B cell (primary cell): ENCODE measurements around the gene CLASRP. TPM values are rescaled to one million over a fixed set of nuclear protein-coding genes. Genes with fewer than 3 reads are reported as not detected.

Experiments
- ATAC-seq: fragments of 200-7000 bp; cut with Tn5 transposase; one replicate; pipeline ENCODE4 v1.10.0; 2021; ENCODE audit warnings: low read depth, mild to moderate bottlenecking, moderate number of reproducible peaks, moderate library complexity
- CTCF ChIA-PET: fragments of 350-600 bp; sonication (Branson Sonifier 250); formaldehyde crosslinking; loops from one replicate; lab custom pipeline; 2021; ENCODE audit warnings: antibody characterized with exemption, inconsistent platforms; lab: Charles Lee
- POLR2A ChIA-PET: fragments of 350-600 bp; sonication (Branson Sonifier 250); formaldehyde crosslinking; loops from one replicate; lab custom pipeline; 2021; ENCODE audit warnings: antibody characterized with exemption; lab: Charles Lee
- DNase-seq: peaks from one replicate; pipeline ENCODE4 v3.0.0; 2013
- H2AFZ ChIP-seq: 2 replicates; pipeline ENCODE4 v1.6.1; 2012; ENCODE audit warnings: mild to moderate bottlenecking, low read depth, low read length; ENCODE audit not compliant: insufficient read depth, poor library complexity, severe bottlenecking
- H3K27ac ChIP-seq, 2 donors: 1 replicate in 1 of 2; 2 replicates in 1 of 2; pipeline ENCODE4 v1.5.1; 2012 to 2013; ENCODE audit warnings: low read length in 2 of 2, mild to moderate bottlenecking in 2 of 2, moderate library complexity in 1 of 2
- H3K27me3 ChIP-seq, 4 experiments: fragments of 200-600 bp in 1 of 4; sonication (generic) in 1 of 4; replicated peaks in 1 of 4; 1 replicate in 2 of 4; 2 replicates in 2 of 4; pipeline versions ENCODE4 v1.6.1 to v1.7.0; 2013 to 2016; ENCODE audit warnings: low read length in 3 of 4, mild to moderate bottlenecking in 2 of 4, mixed read lengths in 1 of 4, moderate library complexity in 1 of 4; ENCODE audit not compliant: insufficient read depth in 4 of 4, control insufficient read depth in 3 of 4; ENCODE audit errors: control extremely low read depth in 1 of 4
- H3K36me3 ChIP-seq, 2 experiments: replicated peaks in 1 of 2; 1 replicate in 1 of 2; 2 replicates in 1 of 2; pipeline versions ENCODE4 v1.6.1 to v1.7.1; 2013; ENCODE audit warnings: low read length in 1 of 2; ENCODE audit not compliant: insufficient read depth in 2 of 2, control insufficient read depth in 1 of 2; ENCODE audit errors: control extremely low read depth in 1 of 2, extremely low read depth in 1 of 2
- H3K4me1 ChIP-seq, 2 donors: fragments of 200-600 bp in 1 of 2; sonication (generic) in 1 of 2; 1 replicate in 1 of 2; 2 replicates in 1 of 2; pipeline versions ENCODE4 v1.5.1 to v1.6.1; 2013 to 2017; ENCODE audit warnings: low read length in 2 of 2; ENCODE audit not compliant: control insufficient read depth in 2 of 2, insufficient read depth in 2 of 2
- H3K4me2 ChIP-seq: replicated peaks from 2 replicates; pipeline ENCODE3; 2012; ENCODE audit warnings: mild to moderate bottlenecking, low read depth, low read length; ENCODE audit not compliant: poor library complexity, severe bottlenecking
- H3K4me3 ChIP-seq, 5 experiments: fragments of 200-600 bp in 1 of 5; sonication (generic) in 1 of 5; 1 replicate in 3 of 5; 2 replicates in 2 of 5; pipeline versions ENCODE4 v1.5.1 to v1.7.0; 2011 to 2016; ENCODE audit warnings: low read length in 4 of 5, mild to moderate bottlenecking in 4 of 5, low read depth in 2 of 5, control low read depth in 1 of 5, moderate library complexity in 1 of 5; ENCODE audit not compliant: insufficient read depth in 1 of 5; ENCODE audit errors: control extremely low read depth in 1 of 5, extremely low read depth in 1 of 5
- H3K79me2 ChIP-seq: fragments of 200-600 bp; sonication (generic); one replicate; pipeline ENCODE4 v1.6.0; 2016; ENCODE audit warnings: low read length; ENCODE audit not compliant: control insufficient read depth, insufficient read depth
- H3K9ac ChIP-seq: fragments of 200-600 bp; sonication (generic); 2 replicates; pipeline ENCODE4 v1.6.1; 2017; ENCODE audit warnings: mild to moderate bottlenecking, low read length, moderate library complexity
- H3K9me3 ChIP-seq, 3 donors: one replicate each; pipeline versions ENCODE4 v1.6.1 to v1.7.1; 2013; ENCODE audit warnings: low read length in 2 of 3; ENCODE audit not compliant: control insufficient read depth in 2 of 3, insufficient read depth in 1 of 3; ENCODE audit errors: control extremely low read depth in 1 of 3
- H4K20me1 ChIP-seq: 2 replicates; pipeline ENCODE4 v1.6.0; 2012; ENCODE audit warnings: mild to moderate bottlenecking, low read length; ENCODE audit not compliant: insufficient read depth, control insufficient read depth, poor library complexity, severe bottlenecking
- H3K27ac Mint-ChIP-seq: one replicate; pipeline ENCODE4 v1.8.0; 2021; ENCODE audit warnings: mixed read lengths
- H3K27me3 Mint-ChIP-seq: one replicate; pipeline ENCODE4 v1.8.0; 2021; ENCODE audit warnings: mixed read lengths
- H3K4me1 Mint-ChIP-seq: one replicate; pipeline ENCODE4 v1.8.0; 2021; ENCODE audit warnings: mixed read lengths
- H3K4me3 Mint-ChIP-seq: one replicate; pipeline ENCODE4 v1.8.0; 2021; ENCODE audit warnings: mixed read lengths
- H3K9me3 Mint-ChIP-seq: one replicate; pipeline ENCODE4 v1.8.0; 2022; ENCODE audit warnings: mixed read lengths; ENCODE audit not compliant: insufficient read depth
- CTCF ChIP-seq: fragments of 200-600 bp; IDR thresholded peaks from one replicate; pipeline ENCODE4 v1.8.0; 2022; ENCODE audit warnings: antibody characterized with exemption, mild to moderate bottlenecking
- EZH2 ChIP-seq: IDR thresholded peaks from 2 replicates; pipeline ENCODE4 v1.6.1; 2012; ENCODE audit warnings: borderline replicate concordance, low read depth, mild to moderate bottlenecking, moderate library complexity, low read length; ENCODE audit not compliant: insufficient read depth, poor library complexity, severe bottlenecking
- WGBS: methylation state at CpG from one replicate; pipeline ENCODE4 v1.1.5; 2013; ENCODE audit warnings: missing lambda C conversion rate; ENCODE audit not compliant: insufficient coverage; 5-methylcytosine and 5-hydroxymethylcytosine counted together
- intact Hi-C: fragments of 100-400 bp; cut with micrococcal nuclease; formaldehyde crosslinking; loops from one replicate; pipeline ENCODE4 v1.10.0; 2022
- polyA plus RNA-seq: library from polyadenylated mRNA; depleted of rRNA; stranded (reverse); fragments of >200 nt; gene quantifications from 2 replicates; pipeline ENCODE4 v1.2.3, GENCODE V29; 2012
- total RNA-seq, 2 donors: library from RNA; stranded (reverse); fragments of 120-200 nt in 1 of 2; gene quantifications; 1 replicate in 1 of 2; 2 replicates in 1 of 2; pipeline versions ENCODE4 v1.2.3 to v1.2.4, GENCODE V29; 2013 to 2022

CLASRP gene
- total and polyA plus RNA-seq, 2 donors (not counting 1 experiment from before 2014, with no cell fraction given): 234 to 285 TPM

- H3K27ac ChIP-seq: no peak overlapping the region
- ChIA-PET CTCF (interaction anchor here (0.9 kb wide), 1 partner anchor 50 kb away, joined by 4 read pairs; no protein-coding TSS in a partner anchor), POLR2A (interaction anchor here (0.6 kb wide), 1 partner anchor 38 kb away, joined by 5 read pairs; no protein-coding TSS in a partner anchor)
- no peaks in the 10 kb centered on the region for H3K9me3 ChIP-seq
- no peaks in the 10 kb centered on the region for H3K27me3 Mint-ChIP-seq
- intact Hi-C loops: no loop called here
- H3K36me3 ChIP-seq: peaks cover 1 to 49% of the 10 kb centered on the region in 2 experiments
- H2AFZ ChIP-seq: no peak overlapping the region
- no peak for DNase-seq
- ATAC-seq: no peak
- no peaks in the 10 kb centered on the region for H3K27me3 ChIP-seq
- H3K27ac Mint-ChIP-seq: peak overlapping the region; percentile 70
- H3K4me3 ChIP-seq: no peak overlapping the region
- H3K4me1 ChIP-seq: peaks cover 4 to 8% of the 10 kb centered on the region in 2 donors
- no peak overlapping the region for H3K4me2 ChIP-seq
- TF ChIP-seq CTCF (no peak), EZH2 (no peak)
- peaks cover 20% of the 10 kb centered on the region for H3K4me1 Mint-ChIP-seq
- H3K79me2 ChIP-seq: peaks cover 40% of the 10 kb centered on the region
- WGBS: 80% methylated on average over 4 of the region's 9 CpGs
- no peak overlapping the region for H3K9ac ChIP-seq
- H4K20me1 ChIP-seq: peaks cover 38% of the 10 kb centered on the region
- H3K9me3 Mint-ChIP-seq: no peaks in the 10 kb centered on the region
- H3K4me3 Mint-ChIP-seq: no peak overlapping the region
Observed at GRCh38 chr19:45009625-45010255, 29.1 kb upstream of the CLASRP start.

GRCh38 chr19:45010306-45010705, 28.5 kb upstream of the CLASRP start:
- no peak for TF ChIP-seq CTCF
- TF ChIP-seq EZH2: no peak
- Histone ChIP-seq H3K9ac (no peak overlapping the region), H3K27me3 (no peaks in the 10 kb centered on the region), H3K79me2 (peaks cover 38% of the 10 kb centered on the region), H3K27ac (no peak overlapping the region), H3K4me1 (peaks cover 4 to 10% of the 10 kb centered on the region in 2 donors), H3K4me2 (no peak overlapping the region), H3K36me3 (peaks cover 1 to 51% of the 10 kb centered on the region in 2 experiments), H3K4me3 (no peak overlapping the region), H2AFZ (no peak overlapping the region), H4K20me1 (peaks cover 35% of the 10 kb centered on the region), H3K9me3 (no peaks in the 10 kb centered on the region)
- ChIA-PET CTCF (interaction anchor here (0.9 kb wide), 1 partner anchor 49 kb away, joined by 4 read pairs; no protein-coding TSS in a partner anchor), POLR2A (interaction anchor here (0.6 kb wide), 1 partner anchor 39 kb away, joined by 5 read pairs; no protein-coding TSS in a partner anchor)
- intact Hi-C loops: no loop called here
- peaks cover 18% of the 10 kb centered on the region for H3K4me1 Mint-ChIP-seq
- no peaks in the 10 kb centered on the region for H3K9me3 Mint-ChIP-seq
- H3K4me3 Mint-ChIP-seq: no peak overlapping the region
- peak overlapping the region; percentile 70 for H3K27ac Mint-ChIP-seq
- no peaks in the 10 kb centered on the region for H3K27me3 Mint-ChIP-seq
- ATAC-seq (no peak), DNase-seq (no peak)
- WGBS: 40% methylated on average over 3 of the region's 6 CpGs
